SJCRH30 (cell line): ENCODE measurements around the gene C20orf141. TPM values are rescaled to one million over a fixed set of nuclear protein-coding genes. Genes with fewer than 3 reads are reported as not detected.
"Not testable (repeated sequence)": the region's sequence is repeated elsewhere in the genome, so short reads cannot be mapped to it uniquely, and the experiment has no call there.

Experiments
- DNase-seq, 2 experiments: peaks; one replicate each; pipeline ENCODE4 v3.0.0-alpha.2; 2015 to 2020
- H3K27ac ChIP-seq: fragments of 250-450 bp; sonication (Bioruptor Pico); 2 replicates; pipeline ENCODE4 v1.5.1; 2020; ENCODE audit warnings: mild to moderate bottlenecking, moderate library complexity
- H3K27me3 ChIP-seq: fragments of 250-450 bp; sonication (Bioruptor Pico); 2 replicates; pipeline ENCODE4 v1.5.1; 2020; ENCODE audit warnings: mild to moderate bottlenecking, moderate library complexity
- H3K36me3 ChIP-seq: fragments of 250-450 bp; sonication (Bioruptor Pico); 2 replicates; pipeline ENCODE4 v1.5.1; 2020; ENCODE audit warnings: mild to moderate bottlenecking, moderate library complexity
- H3K4me1 ChIP-seq: fragments of 250-450 bp; sonication (Bioruptor Pico); 2 replicates; pipeline ENCODE4 v1.5.1; 2020; ENCODE audit warnings: mild to moderate bottlenecking, moderate library complexity
- H3K4me3 ChIP-seq: fragments of 250-450 bp; sonication (Bioruptor Pico); 2 replicates; pipeline ENCODE4 v1.5.1; 2020; ENCODE audit warnings: mild to moderate bottlenecking, moderate library complexity
- H3K9me3 ChIP-seq: fragments of 250-450 bp; sonication (Bioruptor Pico); replicated peaks from 2 replicates; pipeline ENCODE4 v1.5.1; 2020; ENCODE audit warnings: mild to moderate bottlenecking, moderate library complexity
- total RNA-seq: library from RNA; depleted of rRNA; stranded (reverse); fragments of >200 nt; shearing (Covaris generic); gene quantifications from 2 replicates; pipeline ENCODE4 v1.2.3, GENCODE V29; 2014

Gene C20orf141
- total RNA-seq, 1 experiment from 2014 or later: not detected

DNA sequence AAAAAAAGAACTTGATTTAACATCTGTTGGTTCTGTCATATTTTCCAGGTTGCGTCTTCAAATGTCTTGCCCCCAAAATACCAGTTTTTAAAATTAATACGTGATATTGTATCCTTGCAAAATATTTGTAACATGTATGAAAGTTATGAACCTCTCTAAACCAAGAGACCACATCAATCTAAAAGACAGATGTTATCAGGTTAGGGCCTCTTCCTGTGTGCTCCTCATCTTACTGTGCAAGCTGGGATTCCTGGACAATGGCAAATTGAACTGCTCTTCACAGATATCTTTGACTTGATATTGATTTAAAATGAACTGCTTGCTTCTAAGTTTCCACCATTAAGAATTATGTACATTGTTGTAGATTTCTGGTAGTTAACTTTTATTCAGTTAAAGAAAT lies 11.0 kb downstream of the C20orf141 start:
- H3K4me1 ChIP-seq: peaks cover 10% of the 10 kb centered on the region
- H3K9me3 ChIP-seq: no peaks in the 10 kb centered on the region
- no peaks in the 10 kb centered on the region for H3K27me3 ChIP-seq
- peak in 1 of 2 experiments; percentile 35 for DNase-seq
- H3K4me3 ChIP-seq: no peak overlapping the region
- no peaks in the 10 kb centered on the region for H3K36me3 ChIP-seq
- no peak overlapping the region for H3K27ac ChIP-seq

DNA sequence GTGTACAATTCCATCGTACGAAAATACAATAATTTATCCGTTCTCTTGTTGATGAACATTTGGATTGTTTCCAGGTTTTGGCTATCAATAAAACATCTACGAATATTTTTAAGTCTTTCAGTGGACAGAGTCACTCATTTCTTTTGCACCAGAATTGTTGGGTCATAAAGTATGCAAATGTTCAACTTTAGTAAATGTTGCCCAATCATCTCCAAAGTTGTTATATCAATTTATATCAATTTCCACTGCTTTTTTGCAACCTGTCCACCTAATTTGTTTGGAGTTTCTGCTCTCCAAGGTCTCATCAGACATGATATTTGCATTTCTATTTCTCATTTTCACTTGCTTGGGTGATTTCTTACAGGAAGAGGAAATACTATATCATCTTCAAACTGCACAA lies 11.9 kb downstream of the C20orf141 start:
- DNase-seq: no peak
- H3K4me3 ChIP-seq: no peak overlapping the region
- H3K27me3 ChIP-seq: no peaks in the 10 kb centered on the region
- no peak overlapping the region for H3K27ac ChIP-seq
- no peaks in the 10 kb centered on the region for H3K36me3 ChIP-seq
- H3K9me3 ChIP-seq: no peaks in the 10 kb centered on the region
- H3K4me1 ChIP-seq: peaks cover 7% of the 10 kb centered on the region

DNA sequence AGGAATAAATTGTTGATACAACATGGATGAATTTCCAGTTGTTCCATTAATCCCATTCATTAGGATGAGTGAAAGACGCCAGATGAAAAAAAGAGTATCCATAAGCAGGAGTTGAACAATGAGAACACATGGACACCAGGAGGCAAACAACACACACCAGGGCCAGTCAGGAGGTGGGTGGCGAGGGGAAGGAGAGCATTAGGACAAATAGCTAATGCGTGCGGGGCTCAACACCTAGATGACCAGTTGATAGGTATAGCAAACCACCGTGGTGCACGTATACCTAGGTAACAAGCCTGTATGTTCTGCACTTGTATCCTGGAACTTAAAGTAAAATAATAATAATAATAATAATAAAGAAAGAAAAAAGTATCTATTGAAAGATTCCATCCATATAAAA lies 14.6 kb downstream of the C20orf141 start:
- Histone ChIP-seq H3K4me1 (peaks cover 11% of the 10 kb centered on the region), H3K27ac (no peak overlapping the region), H3K9me3 (no peaks in the 10 kb centered on the region), H3K36me3 (no peaks in the 10 kb centered on the region), H3K4me3 (no peak overlapping the region), H3K27me3 (no peaks in the 10 kb centered on the region)
- no peak for DNase-seq

DNA sequence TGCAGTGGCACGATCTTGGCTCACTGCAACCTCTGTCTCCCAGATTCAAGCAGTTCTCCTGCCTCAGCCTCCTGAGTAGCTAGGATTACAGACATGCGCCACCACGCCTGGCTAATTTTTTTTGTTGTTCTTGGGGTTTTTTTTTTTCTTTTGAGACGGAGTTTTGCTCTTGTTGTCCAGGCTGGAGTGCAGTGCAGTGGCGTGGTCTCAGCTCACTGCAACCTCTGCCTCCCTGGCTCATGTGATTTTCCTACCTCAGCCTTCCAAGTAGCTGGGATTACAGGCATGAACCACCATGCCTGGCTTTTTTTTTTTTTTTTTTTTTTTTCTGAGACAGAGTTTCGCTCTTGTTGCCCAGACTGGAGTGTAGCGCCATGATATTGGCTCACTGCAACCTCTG lies 16.4 kb downstream of the C20orf141 start:
- not testable (repeated sequence) for DNase-seq, H3K9me3 ChIP-seq, H3K4me1 ChIP-seq, H3K27me3 ChIP-seq, H3K36me3 ChIP-seq, H3K27ac ChIP-seq, H3K4me3 ChIP-seq

DNA sequence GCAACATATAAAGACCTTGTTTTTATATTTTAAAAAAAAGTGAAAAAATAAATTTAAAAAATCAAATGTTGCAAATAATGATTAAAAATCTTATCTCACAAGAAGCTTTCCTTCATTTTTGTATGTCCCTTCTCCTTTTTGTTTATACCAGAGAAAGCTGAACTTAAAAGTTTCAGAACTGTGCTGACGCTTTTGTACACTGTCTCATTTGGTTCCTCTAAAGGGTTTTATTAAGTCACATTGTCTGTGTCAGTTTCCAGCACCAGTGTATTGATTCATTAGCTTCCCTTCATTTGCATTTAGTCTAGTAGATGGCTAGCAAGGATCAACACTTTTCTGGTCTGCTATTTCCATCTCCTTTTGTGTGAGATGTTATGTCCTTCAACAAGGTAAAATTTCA lies 19.0 kb downstream of the C20orf141 start:
- no peak for DNase-seq
- Histone ChIP-seq H3K4me3 (no peak overlapping the region), H3K4me1 (peaks cover 5% of the 10 kb centered on the region; the same call in 1 of the 2 replicates), H3K9me3 (no peaks in the 10 kb centered on the region), H3K36me3 (no peaks in the 10 kb centered on the region), H3K27ac (no peak overlapping the region), H3K27me3 (no peaks in the 10 kb centered on the region)

DNA sequence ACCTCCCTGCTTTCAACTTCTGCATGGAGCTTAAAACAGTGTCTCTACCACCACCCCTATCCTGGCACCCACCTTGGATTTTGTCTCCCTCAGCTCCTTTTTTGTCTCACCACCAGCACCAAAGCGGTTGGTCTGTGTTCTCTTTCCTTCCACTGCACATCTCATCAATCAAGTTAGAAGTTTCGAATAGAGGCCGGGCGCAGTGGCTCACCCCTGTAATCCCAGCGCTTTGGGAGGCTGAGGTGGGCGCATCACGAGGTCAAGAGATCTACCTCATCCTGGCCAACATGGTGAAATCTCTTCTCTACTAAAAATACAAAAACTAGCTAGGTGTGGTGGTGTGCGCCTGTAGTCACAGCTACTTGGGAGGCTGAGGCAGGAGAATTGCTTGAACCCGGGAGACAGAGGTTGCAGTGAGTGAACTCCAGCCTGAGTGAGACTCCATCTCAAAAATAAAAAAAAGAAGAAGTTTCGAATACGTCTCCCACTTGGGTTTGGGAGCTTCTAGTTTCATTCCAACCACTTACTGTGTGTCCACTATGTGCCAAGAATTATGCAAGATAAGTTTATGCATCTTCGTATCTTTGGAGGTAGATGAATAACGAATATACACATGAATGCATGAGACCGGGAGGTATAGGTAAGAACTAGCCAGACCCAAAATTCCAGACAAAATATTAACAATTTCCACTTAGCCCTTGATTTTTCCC lies 19.8 kb downstream of the C20orf141 start:
- H3K4me1 ChIP-seq: peaks cover 5% of the 10 kb centered on the region; the same call in 1 of the 2 replicates

DNA sequence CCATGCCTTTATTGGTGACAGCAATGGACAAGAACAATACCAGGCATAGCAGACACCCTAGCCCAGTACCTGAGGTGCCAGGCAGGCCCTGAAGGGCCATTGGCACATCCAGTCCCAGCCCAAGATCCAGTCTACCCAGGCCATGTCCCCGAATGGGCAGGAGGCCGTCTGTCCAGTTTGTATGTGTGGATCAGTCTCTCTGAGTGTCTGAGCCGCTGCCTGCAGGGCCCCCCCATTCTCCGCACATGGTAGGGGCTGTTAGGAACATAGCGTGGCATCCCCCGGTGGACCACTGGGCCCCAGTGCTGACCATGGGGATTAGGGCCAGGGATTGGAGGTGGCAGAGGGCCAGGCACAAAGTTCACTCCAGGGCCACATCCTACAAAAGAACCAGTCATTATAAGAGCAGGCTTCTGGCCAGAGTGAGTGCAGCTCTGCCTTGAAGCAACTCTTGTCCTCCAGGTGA lies 20.6 kb downstream of the C20orf141 start:
- H3K27ac ChIP-seq: no peak overlapping the region
- H3K4me3 ChIP-seq: no peak overlapping the region
- no peaks in the 10 kb centered on the region for H3K9me3 ChIP-seq
- H3K27me3 ChIP-seq: no peaks in the 10 kb centered on the region
- no peak for DNase-seq
- peaks cover 5% of the 10 kb centered on the region; the same call in 1 of the 2 replicates for H3K4me1 ChIP-seq
- no peaks in the 10 kb centered on the region for H3K36me3 ChIP-seq

More for the DNA sequence above, 19.8 kb downstream of the C20orf141 start:
- no peak overlapping the region for H3K4me3 ChIP-seq
- no peaks in the 10 kb centered on the region for H3K36me3 ChIP-seq
- no peaks in the 10 kb centered on the region for H3K9me3 ChIP-seq
- DNase-seq: no peak
- no peak overlapping the region for H3K27ac ChIP-seq
- no peaks in the 10 kb centered on the region for H3K27me3 ChIP-seq

DNA sequence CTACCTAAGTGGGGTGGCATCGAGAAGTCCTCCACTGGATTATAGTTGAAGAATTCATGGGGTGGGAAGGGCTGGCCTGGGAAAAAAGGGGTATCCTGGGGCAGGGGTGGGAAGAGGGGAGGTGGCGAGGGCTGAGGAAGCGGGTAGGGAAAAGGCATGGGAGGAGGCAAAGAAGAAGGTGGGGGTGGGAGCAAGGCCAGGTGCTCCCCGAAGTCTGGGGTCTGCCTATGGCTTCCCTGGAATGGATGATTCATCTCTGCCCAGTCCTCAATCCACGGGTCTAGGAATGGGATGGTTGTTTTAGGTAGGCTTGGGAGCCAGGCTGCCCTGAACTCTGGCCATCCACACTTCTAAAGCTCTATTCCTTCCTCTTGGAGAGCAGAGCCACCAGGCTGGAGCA lies 21.2 kb downstream of the C20orf141 start:
- no peaks in the 10 kb centered on the region for H3K9me3 ChIP-seq
- H3K4me3 ChIP-seq: no peak overlapping the region
- H3K4me1 ChIP-seq: peaks cover 5% of the 10 kb centered on the region; the same call in 1 of the 2 replicates
- H3K27ac ChIP-seq: no peak overlapping the region
- no peaks in the 10 kb centered on the region for H3K36me3 ChIP-seq
- DNase-seq: no peak
- H3K27me3 ChIP-seq: no peaks in the 10 kb centered on the region

DNA sequence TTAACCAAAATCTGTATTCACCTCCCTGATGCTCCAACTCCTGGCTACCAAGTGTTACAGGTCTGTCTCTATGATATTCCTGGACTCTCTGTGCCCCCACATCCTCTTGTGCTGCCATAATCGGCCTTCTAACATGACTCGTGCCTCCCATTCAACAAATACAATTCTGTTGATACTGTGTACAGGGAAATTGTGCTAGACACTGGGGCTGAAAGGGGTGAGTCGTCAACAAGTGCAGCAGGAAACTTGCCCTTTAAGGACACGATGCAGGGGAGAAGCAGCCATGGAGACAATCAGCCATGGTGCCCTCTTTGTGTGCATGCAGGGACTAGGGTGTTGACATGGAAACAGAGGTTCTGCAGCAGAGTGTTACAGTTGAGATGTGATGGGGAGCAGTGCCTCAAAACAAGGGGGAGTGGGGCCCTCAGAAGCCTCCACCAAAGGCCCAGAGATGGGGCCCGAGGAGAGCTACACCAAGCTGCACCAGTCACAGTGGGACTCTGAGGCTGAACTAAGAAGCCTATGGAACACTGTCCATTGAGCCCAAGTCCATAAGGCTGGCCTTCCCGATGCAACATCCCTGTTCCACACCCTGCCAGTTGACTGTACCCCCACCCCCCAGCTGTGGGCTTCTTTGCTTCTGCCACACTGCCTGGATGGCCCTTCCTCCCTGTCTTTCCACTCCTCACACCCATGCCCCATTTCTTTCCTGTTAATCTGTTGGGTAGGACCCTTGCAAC lies 22.6 kb downstream of the C20orf141 start:
- H3K27me3 ChIP-seq: no peaks in the 10 kb centered on the region
- H3K27ac ChIP-seq: no peak overlapping the region
- H3K36me3 ChIP-seq: no peaks in the 10 kb centered on the region
- H3K4me1 ChIP-seq: no peaks in the 10 kb centered on the region; the same call in 1 of the 2 replicates
- H3K4me3 ChIP-seq: no peak overlapping the region
- no peak for DNase-seq
- no peaks in the 10 kb centered on the region for H3K9me3 ChIP-seq

DNA sequence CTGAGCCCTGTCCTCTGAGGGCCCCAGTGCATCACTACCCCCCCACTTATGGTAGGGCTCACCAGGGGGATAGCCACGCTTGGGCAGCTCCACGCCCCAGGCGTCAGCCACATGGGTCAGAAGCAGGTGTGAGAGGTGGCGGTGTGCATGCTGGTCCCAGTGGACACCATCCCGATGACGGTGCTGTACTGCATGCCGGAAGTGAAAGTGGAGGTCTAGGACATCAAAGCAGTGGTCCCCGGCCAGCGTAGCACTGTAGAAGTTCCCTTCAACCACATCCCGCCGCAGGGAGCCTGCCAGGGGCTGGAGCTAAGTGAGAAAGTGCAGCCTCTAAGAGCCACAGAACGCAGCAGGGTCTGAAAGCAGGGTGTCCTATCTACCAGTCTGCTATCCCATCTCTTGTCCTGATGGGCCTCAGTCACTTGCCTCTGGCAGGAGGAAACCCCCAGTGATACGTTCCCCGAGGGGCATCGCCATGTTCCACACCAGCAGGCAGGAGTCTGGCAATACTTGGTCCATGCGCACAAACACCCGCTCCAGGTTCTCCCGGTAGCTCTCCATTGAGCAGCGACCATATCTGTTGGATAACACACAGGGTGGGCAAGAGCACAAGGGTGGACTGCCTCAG lies 23.5 kb downstream of the C20orf141 start:
- DNase-seq: no peak
- Histone ChIP-seq H3K36me3 (no peaks in the 10 kb centered on the region), H3K4me1 (no peaks in the 10 kb centered on the region; the same call in 1 of the 2 replicates), H3K4me3 (no peak overlapping the region), H3K27ac (no peak overlapping the region), H3K27me3 (no peaks in the 10 kb centered on the region), H3K9me3 (no peaks in the 10 kb centered on the region)

DNA sequence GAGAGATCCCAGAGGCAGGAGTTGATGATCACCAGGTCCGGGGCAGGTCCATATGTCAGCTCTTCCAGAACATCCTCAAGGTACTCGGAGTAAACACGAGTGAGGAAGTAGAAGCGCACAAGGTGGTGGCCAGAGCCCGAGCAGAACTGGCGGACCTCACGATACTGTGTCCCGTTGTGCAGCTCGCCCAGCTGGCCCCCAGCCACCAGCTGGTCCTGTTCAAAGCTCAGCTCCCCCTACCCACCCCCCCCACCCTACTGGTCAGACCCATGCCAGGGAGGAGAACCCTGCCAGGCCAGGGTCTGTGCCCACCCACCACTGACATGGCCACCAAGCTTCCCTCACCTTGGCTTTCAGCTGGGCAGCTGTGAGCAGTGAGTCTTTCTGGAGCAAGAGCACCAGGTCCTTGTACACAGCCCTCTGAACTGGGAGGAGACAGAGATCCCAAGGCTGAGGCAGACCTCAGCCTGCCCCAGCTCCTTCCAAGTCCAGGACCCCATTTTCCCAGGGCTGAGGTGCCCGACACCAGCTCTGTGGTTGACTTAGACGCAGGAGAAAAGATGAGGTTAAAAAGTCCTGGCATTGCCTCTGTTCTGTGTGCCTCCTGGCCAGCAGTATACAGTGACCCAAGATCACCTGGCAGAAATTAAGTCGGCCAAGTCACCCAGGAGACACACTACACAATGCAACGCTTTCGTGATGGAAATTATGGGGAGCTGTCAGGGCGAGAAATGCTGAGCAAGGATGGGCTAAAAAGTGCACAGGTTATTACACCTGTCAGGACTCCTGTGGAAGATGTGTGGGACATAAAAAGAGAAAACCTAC lies 24.3 kb downstream of the C20orf141 start:
- no peak for DNase-seq
- no peaks in the 10 kb centered on the region for H3K27me3 ChIP-seq
- no peak overlapping the region for H3K27ac ChIP-seq
- no peaks in the 10 kb centered on the region for H3K36me3 ChIP-seq
- no peaks in the 10 kb centered on the region; the same call in 1 of the 2 replicates for H3K4me1 ChIP-seq
- no peak overlapping the region for H3K4me3 ChIP-seq
- H3K9me3 ChIP-seq: no peaks in the 10 kb centered on the region

DNA sequence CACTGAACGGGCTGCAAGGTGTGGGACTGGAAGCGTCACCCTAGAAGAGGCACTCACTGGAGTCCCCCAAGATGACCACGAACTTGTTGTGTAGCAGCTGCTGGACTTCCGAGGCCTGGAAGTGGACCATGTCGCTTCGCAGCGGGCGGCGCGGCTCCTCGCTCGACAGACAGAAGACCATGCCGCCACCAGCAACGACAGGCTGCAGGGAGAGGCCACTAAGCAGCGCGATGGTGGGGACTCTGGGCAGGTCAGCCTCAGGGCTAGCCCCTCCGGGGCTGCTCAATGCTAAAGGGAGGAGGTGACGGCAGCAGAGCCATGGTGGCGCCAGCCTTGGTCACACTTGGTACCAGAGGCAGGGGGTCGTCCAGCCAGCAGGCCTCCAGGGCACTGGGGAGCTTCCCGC lies 24.9 kb downstream of the C20orf141 start:
- no peak for DNase-seq
- peak overlapping the region; percentile 100; the same call in 1 of the 2 replicates for H3K4me3 ChIP-seq
- no peaks in the 10 kb centered on the region for H3K9me3 ChIP-seq
- H3K4me1 ChIP-seq: no peaks in the 10 kb centered on the region; the same call in 1 of the 2 replicates
- H3K27me3 ChIP-seq: no peaks in the 10 kb centered on the region
- no peaks in the 10 kb centered on the region for H3K36me3 ChIP-seq
- no peak overlapping the region for H3K27ac ChIP-seq

DNA sequence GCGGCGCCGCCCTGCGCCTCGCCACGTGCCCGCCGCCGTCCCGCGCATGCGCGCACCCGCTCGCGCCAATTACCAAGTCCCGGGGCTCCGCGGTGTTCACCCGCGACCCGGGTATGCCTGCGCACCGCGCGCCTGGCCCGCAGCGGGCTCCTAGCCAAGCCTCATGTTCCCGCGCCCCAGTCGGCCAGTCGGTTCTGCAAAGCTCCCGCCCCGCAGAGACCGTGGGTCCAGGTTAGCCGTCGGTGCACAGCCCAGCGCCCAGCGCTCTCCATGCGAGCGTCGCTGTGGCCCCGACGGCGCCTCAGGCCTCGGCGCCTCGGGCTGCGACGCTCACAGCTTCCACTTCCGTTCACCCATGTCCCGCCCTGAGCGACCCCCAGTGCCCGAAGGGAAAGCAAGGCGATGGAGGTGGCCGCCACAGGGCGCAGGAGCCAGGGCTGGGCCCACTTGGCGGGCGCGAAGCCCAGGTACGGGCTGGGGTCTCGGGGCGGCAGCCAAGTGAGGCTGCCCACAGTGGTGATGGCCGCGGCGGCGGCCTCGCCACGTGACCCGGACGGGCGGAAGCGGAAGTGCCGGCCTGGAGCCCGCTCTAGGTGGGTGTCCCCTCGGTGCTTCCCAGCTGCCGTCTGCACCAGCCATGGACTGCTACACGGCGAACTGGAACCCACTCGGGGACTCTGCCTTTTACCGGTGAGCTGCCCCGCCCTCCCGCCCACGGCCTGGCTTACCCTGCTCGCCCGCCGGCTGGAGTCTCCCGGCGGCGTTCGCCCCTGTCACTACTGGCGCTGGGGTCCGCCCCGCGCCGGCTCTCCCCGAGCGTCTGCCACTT lies 25.6 kb downstream of the C20orf141 start, which contains the start of the genes PCED1A and VPS16:
Gene PCED1A (minus strand): TSS at position 518 of the 829 bp plus-strand sequence. CDS start 743 bp downstream, outside the sequence.
Gene VPS16 (plus strand): TSS at position 608 of the 829 bp plus-strand sequence. CDS start 30 bp downstream, at position 638.
- Histone ChIP-seq H3K27ac (peak within 1 kb of the TSS; percentile 95), H3K4me3 (peak within 1 kb of the TSS; percentile 100), H3K36me3 (no peaks in the 10 kb centered on the region), H3K9me3 (no peaks in the 10 kb centered on the region), H3K4me1 (no peaks in the 10 kb centered on the region; the same call in 1 of the 2 replicates), H3K27me3 (no peaks in the 10 kb centered on the region)
- DNase-seq: peak; percentile 90
